ENCODE results near the gene CNEP1R1. TPM values are rescaled to one million over a fixed set of nuclear protein-coding genes. Genes with fewer than 3 reads are reported as not detected.
"Not testable (repeated sequence)": the region's sequence is repeated elsewhere in the genome, so short reads cannot be mapped to it uniquely, and the experiment has no call there.

Gene CNEP1R1
- total RNA-seq (2014; rRNA removed; shearing (Covaris generic)) = 14.8 and 19.2 TPM in 2 replicates

DNA sequence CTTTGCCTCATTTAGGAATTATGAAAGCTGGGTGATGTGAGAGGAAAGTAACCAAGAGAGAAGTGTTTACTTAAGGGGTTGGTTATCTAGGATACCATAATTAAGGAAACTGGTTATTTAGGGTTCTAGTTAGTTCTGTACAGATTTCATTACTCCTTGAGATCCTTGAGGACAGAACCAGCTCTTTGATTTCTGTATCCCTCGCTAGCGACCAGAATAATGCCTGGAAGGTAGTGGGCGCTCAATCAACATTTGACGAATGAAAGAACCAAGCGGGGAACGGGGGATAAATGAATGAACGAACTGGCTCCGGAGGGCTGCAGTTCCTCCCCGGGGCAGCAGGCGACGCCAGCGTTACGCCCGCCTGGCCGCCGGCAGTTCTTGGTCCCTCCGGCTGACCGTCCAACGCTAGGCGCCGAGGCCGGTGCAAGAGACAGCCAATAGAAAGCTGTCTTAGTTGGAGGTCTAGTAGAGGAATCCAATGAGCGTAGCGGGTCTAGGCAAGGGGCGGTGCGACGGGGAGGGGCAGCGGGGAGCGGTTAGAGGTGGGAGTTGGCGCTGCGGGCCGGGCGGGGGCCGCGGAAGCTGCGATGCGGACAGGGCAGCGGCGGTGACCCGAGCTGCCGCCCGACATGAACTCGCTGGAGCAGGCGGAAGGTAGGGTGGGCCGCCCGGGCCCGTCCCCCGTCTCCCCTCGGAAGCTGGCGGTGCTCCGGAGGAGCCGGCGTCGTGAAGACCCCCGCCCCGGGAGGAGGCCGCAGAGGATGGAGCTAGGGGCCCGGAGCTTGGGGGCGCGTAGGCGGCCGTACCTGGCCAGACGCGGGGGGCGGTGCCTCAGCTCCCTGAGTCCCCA is at the start of gene CNEP1R1:
CNEP1R1 (plus strand) TSS at position 542 of the 853 bp plus-strand sequence; CDS start at position 633, 91 bp downstream.
- DNase-seq (ENCODE audit: low read depth) = peak; percentile 94

GRCh38 chr16:49977427-49977826 is 47.6 kb upstream of the CNEP1R1 start:
- DNase-seq (ENCODE audit: low read depth) = no peak

- no peak for DNase-seq (ENCODE audit: low read depth)
Observed at GRCh38 chr16:49978569-49979326, 46.3 kb upstream of the CNEP1R1 start.

- DNase-seq (ENCODE audit: low read depth) = peak; percentile 24
Observed at GRCh38 chr16:49980166-49980565, 44.9 kb upstream of the CNEP1R1 start.

DNA sequence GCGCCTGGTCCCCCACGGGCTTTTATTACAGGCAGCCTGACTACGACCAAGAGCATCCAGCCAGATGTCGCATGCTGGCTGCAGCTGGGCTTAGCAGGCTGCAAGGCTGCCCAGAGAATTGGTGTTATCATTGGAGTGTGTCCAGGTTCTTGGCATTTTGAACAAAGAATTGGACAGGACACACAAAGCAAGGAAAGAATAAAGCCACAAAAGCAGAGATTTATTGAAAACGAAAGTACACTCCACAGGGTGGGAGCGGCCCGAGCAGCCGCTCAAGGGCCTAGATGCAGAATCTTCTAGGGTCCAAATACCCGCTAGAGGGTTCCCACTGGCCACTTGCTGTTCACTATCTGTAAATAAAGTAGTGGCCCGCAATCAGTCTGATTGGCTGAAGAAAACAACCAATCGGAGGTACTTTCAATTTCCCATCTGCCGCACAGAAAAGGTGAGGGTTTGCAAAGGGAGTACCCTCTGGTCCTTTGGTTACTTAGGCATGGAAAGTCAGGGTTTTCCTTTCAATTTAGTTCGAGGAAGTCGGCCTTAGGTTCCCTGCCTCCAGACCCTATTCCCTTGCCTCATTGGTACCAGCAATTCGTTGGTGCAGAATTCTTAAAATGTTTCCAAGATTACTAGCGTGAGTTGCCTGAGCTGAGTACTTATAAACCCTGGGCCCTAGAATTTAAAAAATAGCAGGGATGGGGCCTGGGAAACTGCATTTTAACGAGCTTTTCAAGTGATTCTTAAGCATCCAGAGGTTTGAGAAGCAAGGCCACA is 38.5 kb upstream of the CNEP1R1 start:
- peak; percentile 82 for DNase-seq (ENCODE audit: low read depth)

GRCh38 chr16:49987381-49987780 is 37.6 kb upstream of the CNEP1R1 start:
- DNase-seq (ENCODE audit: low read depth) = no peak

DNA sequence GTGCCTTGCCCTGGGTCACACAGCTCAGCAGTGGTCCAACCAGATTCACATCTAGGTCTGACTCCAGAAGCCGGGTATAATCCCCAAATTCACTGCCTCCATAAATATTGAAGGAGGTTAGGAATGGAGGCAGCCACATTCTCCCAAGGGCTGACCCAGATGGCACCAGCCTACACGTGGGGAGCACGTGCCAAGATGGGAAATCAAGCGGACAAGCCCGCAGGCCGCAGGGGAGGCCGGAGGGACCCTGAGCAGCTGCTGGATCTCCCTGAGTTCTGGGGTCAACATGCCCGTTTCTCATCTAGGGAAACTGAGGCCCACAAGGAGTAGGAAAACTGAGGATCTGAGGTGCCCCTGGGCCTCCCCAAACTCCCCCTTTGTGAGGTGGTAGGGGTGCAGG is 32.2 kb upstream of the CNEP1R1 start:
- DNase-seq (ENCODE audit: low read depth) = no peak

DNA sequence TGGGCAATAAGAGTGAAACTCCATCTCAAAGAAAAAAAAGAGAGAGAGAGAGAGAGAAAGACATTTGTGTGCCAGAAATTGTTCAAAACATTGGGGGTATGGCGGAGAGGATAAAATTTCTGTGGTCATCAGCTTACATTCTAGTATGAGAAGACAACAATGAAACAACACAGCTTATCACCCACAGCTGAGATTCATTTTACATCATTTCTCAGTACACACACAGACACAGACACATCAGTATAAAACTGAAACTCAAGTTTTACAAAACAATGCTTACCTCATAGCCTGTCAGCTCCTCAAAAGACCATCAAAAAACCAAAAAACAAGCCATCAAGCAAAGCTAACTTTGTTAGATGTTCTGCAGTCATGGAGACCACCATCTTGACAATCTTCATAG is 31.4 kb upstream of the CNEP1R1 start:
- DNase-seq (ENCODE audit: low read depth) = no peak

DNA sequence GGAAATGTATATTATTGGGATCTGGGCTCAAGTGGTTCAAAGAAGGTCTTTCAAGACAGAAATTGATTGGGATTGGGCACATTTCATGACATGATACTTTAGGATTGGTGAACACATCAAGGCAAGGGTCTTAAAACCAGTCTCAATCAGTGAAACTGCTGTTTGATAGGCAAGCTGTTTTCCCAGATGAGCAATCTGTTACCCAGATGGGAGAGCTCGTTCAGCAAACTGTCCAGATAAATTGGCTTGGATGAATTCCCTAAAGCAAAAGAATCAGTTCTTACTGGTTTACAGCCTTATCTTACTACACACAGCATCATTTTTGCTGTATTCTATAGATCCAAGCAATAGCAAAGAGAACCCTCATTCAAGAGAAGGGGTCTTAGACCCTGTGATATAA is 31.0 kb upstream of the CNEP1R1 start:
- no peak for DNase-seq (ENCODE audit: low read depth)

GRCh38 chr16:49995720-49996119 is 29.3 kb upstream of the CNEP1R1 start:
- DNase-seq (ENCODE audit: low read depth) = no peak

GRCh38 chr16:49997721-49998251 is 27.2 kb upstream of the CNEP1R1 start:
- no peak for DNase-seq (ENCODE audit: low read depth)

DNA sequence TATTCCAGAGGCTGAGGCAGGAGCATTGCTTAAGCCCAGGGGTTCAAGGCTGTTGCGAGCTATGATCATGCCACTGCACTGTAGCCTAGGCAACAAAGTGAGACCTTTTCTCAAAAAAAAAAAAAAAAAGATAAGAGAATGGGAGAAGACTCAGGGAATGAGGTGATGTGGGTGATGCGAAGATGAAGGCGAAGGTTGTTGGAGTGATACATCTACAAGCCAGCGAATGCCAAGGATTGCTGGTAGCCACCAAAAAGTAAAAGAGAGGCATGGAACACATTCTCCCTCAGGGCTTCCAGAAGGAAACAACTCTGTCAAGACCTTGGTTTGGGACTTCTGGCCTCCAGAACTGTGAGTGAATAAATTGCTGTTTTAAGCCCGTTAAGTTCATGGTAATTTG is 26.0 kb upstream of the CNEP1R1 start:
- no peak for DNase-seq (ENCODE audit: low read depth)

GRCh38 chr16:50001144-50001543 is 23.9 kb upstream of the CNEP1R1 start:
- no peak for DNase-seq (ENCODE audit: low read depth)

GRCh38 chr16:50002190-50002589 is 22.8 kb upstream of the CNEP1R1 start:
- DNase-seq (ENCODE audit: low read depth) = peak; percentile 8

DNA sequence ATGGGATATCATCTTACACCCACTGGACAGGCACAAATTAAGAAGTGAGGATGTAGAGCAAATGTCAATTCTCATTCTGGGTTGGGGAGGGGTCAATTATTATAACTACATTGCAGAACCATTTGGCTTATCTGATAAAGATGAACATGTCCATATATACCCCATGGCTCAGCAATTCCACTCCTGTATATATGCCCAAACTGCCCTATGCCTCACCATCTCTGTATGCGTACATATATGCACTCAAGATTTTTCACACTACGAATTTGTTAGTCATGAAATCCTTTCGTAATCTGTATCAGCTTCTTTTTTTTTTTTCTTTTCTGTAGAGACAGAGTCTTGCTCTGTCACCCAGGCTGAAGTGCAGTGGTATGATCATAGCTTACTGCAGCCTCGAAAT is 20.8 kb upstream of the CNEP1R1 start:
- DNase-seq (ENCODE audit: low read depth) = no peak

- no peak for DNase-seq (ENCODE audit: low read depth)
Observed at GRCh38 chr16:50006964-50007363, 18.1 kb upstream of the CNEP1R1 start.

DNA sequence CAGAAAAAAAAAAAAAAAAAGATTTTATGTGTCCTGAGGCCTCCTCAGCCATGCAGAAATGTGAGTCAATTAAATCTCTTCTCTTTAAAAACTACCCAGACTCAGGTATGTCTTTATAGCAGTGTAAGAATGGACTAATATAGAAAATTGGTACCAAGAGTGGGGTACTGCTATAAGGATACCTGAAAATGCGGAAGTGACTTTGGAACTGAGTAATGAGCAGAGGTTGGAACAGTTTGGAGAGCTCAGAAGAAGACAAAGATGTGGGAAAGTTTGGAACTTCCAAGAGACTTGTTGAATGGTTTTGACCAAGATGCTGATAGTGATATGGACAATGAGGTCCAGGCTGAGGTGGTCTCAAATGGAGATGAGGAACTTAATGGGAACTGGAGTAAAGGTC is 17.3 kb upstream of the CNEP1R1 start:
- DNase-seq (ENCODE audit: low read depth) = no peak

DNA sequence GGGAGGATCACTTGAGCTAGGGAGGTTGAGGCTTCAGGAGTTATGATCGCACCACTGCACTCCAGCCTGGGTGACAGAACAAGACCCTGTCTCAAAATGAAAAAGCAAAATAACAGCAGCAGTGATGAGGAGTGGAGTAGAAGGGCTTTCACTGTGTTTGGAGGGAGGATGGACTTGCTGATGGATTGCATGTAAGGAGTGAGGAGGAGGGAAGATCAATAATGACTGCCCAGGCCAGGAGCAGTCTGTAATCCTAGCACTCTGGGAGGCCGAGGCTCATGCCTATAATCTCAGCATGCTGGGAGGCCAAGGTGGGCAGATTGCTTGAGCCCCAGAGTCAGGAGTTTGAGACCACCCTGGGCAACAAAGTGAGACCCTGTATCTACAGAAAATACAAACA is 14.8 kb upstream of the CNEP1R1 start:
- DNase-seq (ENCODE audit: low read depth) = no peak

- no peak for DNase-seq (ENCODE audit: low read depth)
Observed at GRCh38 chr16:50011707-50012106, 13.3 kb upstream of the CNEP1R1 start.

DNA sequence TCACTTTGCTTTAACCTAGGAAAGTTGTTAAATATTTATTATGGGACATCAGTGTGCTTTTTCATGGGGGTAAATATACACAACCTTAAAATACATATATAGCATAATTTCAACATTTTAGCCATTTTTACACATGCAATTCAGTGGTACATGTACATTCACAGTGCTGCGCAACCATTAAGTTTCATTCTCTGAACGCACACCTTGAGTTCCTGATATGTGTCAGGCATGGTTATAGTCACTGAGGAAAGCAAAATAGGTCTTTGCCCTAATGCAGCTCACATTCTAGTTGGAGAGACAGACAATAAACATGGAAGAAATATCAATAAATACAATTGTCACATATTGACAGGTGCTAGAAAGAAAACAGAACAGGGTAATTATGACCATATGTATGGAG is 12.8 kb upstream of the CNEP1R1 start:
- DNase-seq (ENCODE audit: low read depth) = no peak

GRCh38 chr16:50014211-50014610 is 10.8 kb upstream of the CNEP1R1 start:
- not testable (repeated sequence) for DNase-seq (ENCODE audit: low read depth)

DNA sequence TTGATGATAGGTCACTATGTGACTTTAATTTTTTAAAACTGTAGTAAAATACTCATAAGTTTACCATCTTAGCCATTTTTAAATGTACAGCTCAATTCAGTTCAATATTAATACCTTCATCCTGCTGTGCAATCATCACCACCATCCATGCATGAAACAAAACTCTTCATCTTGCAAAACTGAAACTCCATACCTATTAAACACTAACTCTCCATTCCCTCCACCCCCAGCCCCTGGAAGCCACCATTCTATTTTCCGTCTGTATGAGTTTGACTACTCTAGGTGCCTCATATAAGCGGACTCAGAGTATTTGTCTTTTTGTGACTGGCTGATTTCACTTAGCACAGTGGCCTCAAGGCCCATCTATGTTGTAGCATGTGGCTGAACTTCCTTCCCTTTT is 9.4 kb upstream of the CNEP1R1 start:
- DNase-seq (ENCODE audit: low read depth) = no peak

Measured in Daoy (cell line).